GM12878 (cell line): ENCODE results near the gene FCRL6. TPM values are rescaled to one million over a fixed set of nuclear protein-coding genes. Genes with fewer than 3 reads are reported as not detected.

Experiments
- ATAC-seq: fragments of 200-7000 bp; cut with Tn5 transposase; 3 replicates; pipeline ENCODE4 v1.9.1; 2020; ENCODE audit warnings: mild to moderate bottlenecking, moderate library complexity
- BruUV-seq: library from RNA; stranded (reverse); fragments of 400-500 nt; replicated peaks from 2 replicates; lab custom pipeline; 2021; lab: Mats Ljungman, UMichigan
- CTCF ChIA-PET: fragments of 300-600 bp; sonication (Branson Sonifier 250); formaldehyde crosslinking; extraction: SDS; loops from one replicate; lab custom pipeline; 2021; ENCODE audit warnings: inconsistent platforms; lab: Yijun Ruan, JAX
- POLR2A ChIA-PET: fragments of 350-600 bp; formaldehyde crosslinking; extraction: SDS; loops from one replicate; lab custom pipeline; 2021; ENCODE audit warnings: inconsistent platforms; lab: Charles Lee
- RAD21 ChIA-PET: fragments of 300-600 bp; sonication (Branson Sonifier 250); formaldehyde crosslinking; loops from one replicate; lab custom pipeline; 2023; ENCODE audit warnings: antibody characterized with exemption; ENCODE audit not compliant: unreplicated experiment; lab: Charles Lee
- SMC1A ChIA-PET: fragments of 300-600 bp; sonication (Branson Sonifier 250); formaldehyde crosslinking; loops from one replicate; lab custom pipeline; 2023; ENCODE audit not compliant: unreplicated experiment, uncharacterized antibody; lab: Charles Lee
- DNase-seq: peaks from one replicate; pipeline ENCODE4 v3.0.0-alpha.2; 2011; ENCODE audit warnings: low read depth, low spot score
- FAIRE-seq: peaks from 3 replicates; lab custom pipeline; 2011; peaks lifted over from hg19 to GRCh38; lab: Jason Lieb, UNC
- H2AFZ ChIP-seq: 2 replicates; pipeline ENCODE4 v1.6.0; 2011; ENCODE audit warnings: low read depth, low read length, control low read depth; ENCODE audit not compliant: control insufficient read depth
- H3K27ac ChIP-seq: 2 replicates; pipeline ENCODE4 v1.5.1; 2011; ENCODE audit warnings: control low read depth; ENCODE audit not compliant: control insufficient read depth, insufficient read depth
- H3K27me3 ChIP-seq, 2 experiments: replicated peaks in 1 of 2; 2 replicates each; pipeline versions ENCODE4 v1.6.0 to v1.6.1; 2011; ENCODE audit warnings: low read length in 1 of 2; ENCODE audit not compliant: control insufficient read depth in 2 of 2, insufficient read depth in 2 of 2
- H3K36me3 ChIP-seq, 2 experiments: 2 replicates each; pipeline ENCODE4 v1.5.1; 2011; ENCODE audit warnings: low read length in 1 of 2; ENCODE audit not compliant: control insufficient read depth in 2 of 2, insufficient read depth in 2 of 2
- H3K4me1 ChIP-seq: 2 replicates; pipeline ENCODE4 v1.6.1; 2011; ENCODE audit warnings: mild to moderate bottlenecking, low read length, moderate library complexity, mixed read lengths; ENCODE audit not compliant: control insufficient read depth, insufficient read depth
- H3K4me2 ChIP-seq: 2 replicates; pipeline ENCODE4 v1.6.0; 2011; ENCODE audit warnings: control low read depth; ENCODE audit not compliant: control insufficient read depth, insufficient read depth
- H3K4me3 ChIP-seq: fragments of 200-600 bp; sonication (generic); 2 replicates; pipeline ENCODE4 v1.5.1; 2016
- H3K79me2 ChIP-seq: 2 replicates; pipeline ENCODE4 v1.6.0; 2011; ENCODE audit warnings: low read length; ENCODE audit not compliant: control insufficient read depth, insufficient read depth
- H3K9ac ChIP-seq: 2 replicates; pipeline ENCODE4 v1.8.0; 2011; ENCODE audit warnings: low read length, control low read depth, mixed read lengths; ENCODE audit not compliant: control insufficient read depth, insufficient read depth
- H3K9me3 ChIP-seq: replicated peaks from 3 replicates; pipeline ENCODE4 v1.5.1; 2011; ENCODE audit warnings: mild to moderate bottlenecking, low read length; ENCODE audit not compliant: control insufficient read depth, insufficient read depth
- H4K20me1 ChIP-seq: 2 replicates; pipeline ENCODE4 v1.6.0; 2011; ENCODE audit not compliant: control insufficient read depth, insufficient read depth
- BHLHE40 ChIP-seq, 2 experiments: fragments of 450-650 bp in 1 of 2; IDR thresholded peaks; 2 replicates each; pipeline ENCODE4 v1.6.1; 2011 to 2017; ENCODE audit warnings: low read depth in 2 of 2, borderline replicate concordance in 1 of 2, improper control_type of control experiment in 1 of 2, low read length in 1 of 2, mild to moderate bottlenecking in 1 of 2
- CHD2 ChIP-seq: IDR thresholded peaks from 2 replicates; pipeline ENCODE4 v1.6.1; 2011; ENCODE audit warnings: low read depth, low read length, improper control_type of control experiment, borderline replicate concordance
- CTCF ChIP-seq, 3 experiments: IDR thresholded peaks in 2 of 3; conservative IDR thresholded peaks in 1 of 3; 2 replicates each; pipeline ENCODE4 v1.5.1; 2011; ENCODE audit warnings: low read depth in 3 of 3, low read length in 3 of 3, mild to moderate bottlenecking in 3 of 3, control low read depth in 2 of 3, moderate library complexity in 2 of 3, inconsistent platforms in 1 of 3, mixed read lengths in 1 of 3; ENCODE audit not compliant: control insufficient read depth in 2 of 3, insufficient read depth in 1 of 3; ENCODE audit errors: extremely low read depth in 1 of 3
- PAX5 ChIP-seq: IDR thresholded peaks from 2 replicates; pipeline ENCODE4 v1.6.1; 2011; ENCODE audit warnings: low read depth, low read length, borderline replicate concordance
- PAX8 ChIP-seq: fragments of 450-650 bp; IDR thresholded peaks from 2 replicates; pipeline ENCODE4 v1.6.1; 2017; ENCODE audit warnings: mild to moderate bottlenecking, moderate library complexity
- RAD21 ChIP-seq: IDR thresholded peaks from 2 replicates; pipeline ENCODE4 v1.6.1; 2011; ENCODE audit warnings: mild to moderate bottlenecking, low read depth, low read length, moderate library complexity; ENCODE audit not compliant: insufficient read depth
- USF1 ChIP-seq: IDR thresholded peaks from 2 replicates; pipeline ENCODE4 v1.6.1; 2011; ENCODE audit warnings: borderline replicate concordance, low read depth, mild to moderate bottlenecking, moderate library complexity, mixed read lengths, low read length; ENCODE audit not compliant: insufficient read depth; ENCODE audit errors: extremely low read length
- WGBS: methylation state at CpG from one replicate; pipeline ENCODE4 v1.1.6; 2016; ENCODE audit warnings: low lambda C conversion rate; ENCODE audit not compliant: insufficient replicate concordance, insufficient coverage; ENCODE audit errors: missing lambda C conversion rate; 5-methylcytosine and 5-hydroxymethylcytosine counted together
- in situ Hi-C: fragments of 300-500 bp; cut with MboI; formaldehyde crosslinking; loops from 9 replicates; pipeline ENCODE4 v1.14.3; 2018; ENCODE audit warnings: mixed read lengths
- intact Hi-C: fragments of 100-400 bp; cut with micrococcal nuclease; formaldehyde crosslinking; loops from one replicate; pipeline ENCODE4 v1.14.2; 2022; ENCODE audit not compliant: unreplicated experiment
- polyA plus RNA-seq, 11 experiments: library from polyadenylated mRNA; depleted of rRNA in 4 of 11; unstranded in 6 of 11; stranded (reverse) in 5 of 11; fragments of >200 nt; fragmentation: Nextera tagmentation in 4 of 11; fragmentation: Illumina TruSeq in 1 of 11; extraction: Ambion mirVana in 4 of 11; extraction: Trizol in 1 of 11; gene quantifications; 1 replicate in 1 of 11; 2 replicates in 10 of 11; pipeline versions ENCODE4 v1.2.1 to v1.2.3, GENCODE V29; 2011 to 2016; ENCODE audit warnings: inconsistent platforms in 2 of 11, missing spikeins in 2 of 11, low read depth in 1 of 11
- total RNA-seq, 4 experiments: library from RNA; depleted of rRNA in 3 of 4; stranded (reverse); fragments of >200 nt in 3 of 4; fragmentation: Illumina TruSeq in 1 of 4; extraction: Trizol in 1 of 4; gene quantifications; 2 replicates each; pipeline versions ENCODE4 v1.2.1 to v1.2.3, GENCODE V29; 2013 to 2021

Gene FCRL6
- total and polyA plus RNA-seq, 10 of the 15 experiments (the other 5 are each of a cell fraction or from before 2014, with no cell fraction given): 0.04 to 0.16 (median 0.11) TPM; not detected in 7

GRCh38 chr1:159786966-159787365, 15.2 kb upstream of the FCRL6 start:
- FAIRE-seq: no peak
- ChIA-PET CTCF (interaction anchor here (1.6 kb wide), 1 partner anchor 12 kb away, joined by 11 read pairs; no protein-coding TSS in a partner anchor), SMC1A (interaction anchor here (0.6 kb wide), 1 partner anchor 327 kb away, joined by 3 read pairs; no protein-coding TSS in a partner anchor), RAD21 (no interaction called here), POLR2A (no interaction called here)
- TF ChIP-seq PAX8: no peak
- no peaks in the 10 kb centered on the region for H3K27me3 ChIP-seq
- no peaks in the 10 kb centered on the region for H3K9me3 ChIP-seq
- H3K9ac ChIP-seq: no peak overlapping the region
- in situ Hi-C loops: no loop called here
- no peak overlapping the region for H3K4me2 ChIP-seq
- BruUV-seq: no TSS peak
- no peaks in the 10 kb centered on the region for H4K20me1 ChIP-seq
- H3K36me3 ChIP-seq: no peaks in the 10 kb centered on the region
- H3K27ac ChIP-seq: no peak overlapping the region
- intact Hi-C loops: no loop called here
- DNase-seq: no peak
- no peak for ATAC-seq
- H3K79me2 ChIP-seq: no peaks in the 10 kb centered on the region
- H3K4me1 ChIP-seq: no peaks in the 10 kb centered on the region
- no peak overlapping the region for H3K4me3 ChIP-seq
- H2AFZ ChIP-seq: no peak overlapping the region
- WGBS: 12% methylated on average over 3 of the region's 3 CpGs

GRCh38 chr1:159790237-159790917, 11.8 kb upstream of the FCRL6 start:
- Histone ChIP-seq H3K27ac (no peak overlapping the region), H3K4me3 (no peak overlapping the region), H3K4me2 (no peak overlapping the region), H4K20me1 (no peaks in the 10 kb centered on the region), H3K27me3 (peaks cover under 1 to 5% of the 10 kb centered on the region in 2 experiments; a peak in 2 of 4 replicates), H3K4me1 (no peaks in the 10 kb centered on the region), H3K79me2 (no peaks in the 10 kb centered on the region), H3K9me3 (no peaks in the 10 kb centered on the region), H2AFZ (no peak overlapping the region), H3K36me3 (no peaks in the 10 kb centered on the region), H3K9ac (no peak overlapping the region)
- ATAC-seq (peak; percentile 51; the same call in 2 of the 3 replicates), FAIRE-seq (peak; percentile 44), DNase-seq (no peak)
- in situ Hi-C loops: no loop called here
- peak; percentile 54 to 67 (median 64) for TF ChIP-seq CTCF (IDR thresholded peaks at IDR 0.05 in 2 of 3, conservative IDR thresholded peaks at IDR 0.05 in 1 of 3; ENCODE audit: control insufficient read depth in 2 of 3, extremely low read depth in 1 of 3, insufficient read depth in 1 of 3, low read depth in 3 of 3, low read length in 3 of 3)
- TF ChIP-seq USF1: peak; percentile 13
- no peak for TF ChIP-seq CHD2
- peak in 1 of 2 experiments; percentile 16; a peak in 1 of 4 replicates for TF ChIP-seq BHLHE40 (IDR thresholded peaks at IDR 0.05; ENCODE audit: borderline replicate concordance in 1 of 2, low read depth in 2 of 2, low read length in 1 of 2)
- TF ChIP-seq PAX5: no peak
- peak; percentile 58 for TF ChIP-seq RAD21
- ChIA-PET RAD21 (interaction anchor here (0.8 to 1.2 kb wide), 3 partner anchors 10 to 102 kb away, joined by 3 to 6 read pairs (median 4); no protein-coding TSS in a partner anchor), SMC1A (interaction anchor here (0.8 to 1.7 kb wide), 4 partner anchors 9 to 576 kb away, joined by 3 to 7 read pairs (median 4); no protein-coding TSS in a partner anchor), POLR2A (no interaction called here), CTCF (interaction anchor here (0.6 to 2.8 kb wide), 13 partner anchors 9 to 658 kb away, joined by 3 to 18 read pairs (median 4); partner anchors contain the start of gene DUSP23)
- no TSS peak for BruUV-seq
- WGBS: 0% methylated on average over 2 of the region's 2 CpGs
- intact Hi-C loops: loop anchor here (10.0 kb wide), 1 partner anchor 576 kb away; no protein-coding TSS in a partner anchor
